Measurements from ENCODE around the gene INPP5A.
"Not testable (repeated sequence)": the region's sequence is repeated elsewhere in the genome, so short reads cannot be mapped to it uniquely, and the experiment has no call there.

INPP5A gene

GRCh38 chr10:132549371-132549770, 11.8 kb downstream of the INPP5A start:
- no peak for DNase-seq (ENCODE audit: low spot score)

GRCh38 chr10:132550366-132551092, 12.9 kb downstream of the INPP5A start:
- DNase-seq (ENCODE audit: low spot score), result no peak

- DNase-seq (ENCODE audit: low spot score), result no peak
Measured at GRCh38 chr10:132551093-132551807, 13.7 kb downstream of the INPP5A start.

- no peak for DNase-seq (ENCODE audit: low spot score)
Measured at GRCh38 chr10:132551808-132552130, 14.2 kb downstream of the INPP5A start.

GRCh38 chr10:132552635-132553034, 15.0 kb downstream of the INPP5A start:
- DNase-seq (ENCODE audit: low spot score), result not testable (repeated sequence)

GRCh38 chr10:132553568-132553967, 16.0 kb downstream of the INPP5A start:
- not testable (repeated sequence) for DNase-seq (ENCODE audit: low spot score)

GRCh38 chr10:132554053-132554990, 16.7 kb downstream of the INPP5A start:
- no peak for DNase-seq (ENCODE audit: low spot score)

- no peak for DNase-seq (ENCODE audit: low spot score)
Measured at GRCh38 chr10:132554991-132555647, 17.5 kb downstream of the INPP5A start.

- DNase-seq (ENCODE audit: low spot score), result no peak
Measured at GRCh38 chr10:132555648-132556575, 18.3 kb downstream of the INPP5A start.

- no peak for DNase-seq (ENCODE audit: low spot score)
Measured at GRCh38 chr10:132556994-132557441, 19.4 kb downstream of the INPP5A start.

GRCh38 chr10:132557696-132558515, 20.3 kb downstream of the INPP5A start:
- DNase-seq (ENCODE audit: low spot score), result no peak

- peak; percentile 52 for DNase-seq (ENCODE audit: low spot score)
Measured at GRCh38 chr10:132558516-132559413, 21.2 kb downstream of the INPP5A start.

GRCh38 chr10:132559538-132559937, 22.0 kb downstream of the INPP5A start:
- no peak for DNase-seq (ENCODE audit: low spot score)

GRCh38 chr10:132560241-132560731, 22.7 kb downstream of the INPP5A start:
- DNase-seq (ENCODE audit: low spot score), result no peak

GRCh38 chr10:132562177-132562915, 24.8 kb downstream of the INPP5A start:
- DNase-seq (ENCODE audit: low spot score), result no peak

GRCh38 chr10:132562916-132563456, 25.4 kb downstream of the INPP5A start:
- no peak for DNase-seq (ENCODE audit: low spot score)

GRCh38 chr10:132563485-132564248, 26.1 kb downstream of the INPP5A start:
- no peak for DNase-seq (ENCODE audit: low spot score)
